Type B pancreatic cell (in vitro differentiated cells): ENCODE measurements around the gene P4HA1. TPM values are rescaled to one million over a fixed set of nuclear protein-coding genes. Genes with fewer than 3 reads are reported as not detected.
"Not testable (repeated sequence)": the region's sequence is repeated elsewhere in the genome, so short reads cannot be mapped to it uniquely, and the experiment has no call there.

ENCODE experiments used
- DNase-seq: peaks from one replicate; pipeline ENCODE4 v3.0.0; 2021; ENCODE audit warnings: mixed read lengths; ENCODE audit not compliant: unreplicated experiment; ENCODE audit errors: extremely low spot score
- H3K27ac Mint-ChIP-seq: 2 replicates; pipeline ENCODE4 v1.8.0; 2021; ENCODE audit warnings: mild to moderate bottlenecking, mixed read lengths
- H3K27me3 Mint-ChIP-seq: 2 replicates; pipeline ENCODE4 v1.8.0; 2021; ENCODE audit warnings: mixed read lengths
- H3K36me3 Mint-ChIP-seq: 2 replicates; pipeline ENCODE4 v1.8.0; 2021; ENCODE audit warnings: mixed read lengths
- H3K4me1 Mint-ChIP-seq: one replicate; pipeline ENCODE4 v1.8.0; 2021; ENCODE audit warnings: mixed read lengths; ENCODE audit not compliant: unreplicated experiment
- H3K4me3 Mint-ChIP-seq: 2 replicates; pipeline ENCODE4 v1.8.0; 2021; ENCODE audit warnings: mild to moderate bottlenecking, mixed read lengths
- H3K9me3 Mint-ChIP-seq: 2 replicates; pipeline ENCODE4 v1.8.0; 2021; ENCODE audit warnings: mixed read lengths
- CTCF ChIP-seq: fragments of 200-600 bp; sonication (generic); conservative IDR thresholded peaks from 2 replicates; pipeline ENCODE4 v1.5.0; 2021; ENCODE audit warnings: antibody characterized with exemption, mild to moderate bottlenecking
- total RNA-seq: library from RNA; stranded (reverse); gene quantifications from 2 replicates; pipeline ENCODE4 v1.2.1, GENCODE V29; 2021; ENCODE audit warnings: low replicate concordance

P4HA1 gene
- total RNA-seq, 1 donor from 2014 or later, result 38.9 TPM

- peaks cover 10% of the 10 kb centered on the region for H3K36me3 Mint-ChIP-seq
- no peak for TF ChIP-seq CTCF
- DNase-seq, result no peak
- no peak overlapping the region for H3K4me3 Mint-ChIP-seq
- H3K27me3 Mint-ChIP-seq, result no peaks in the 10 kb centered on the region
- no peaks in the 10 kb centered on the region for H3K9me3 Mint-ChIP-seq
- peaks cover 5% of the 10 kb centered on the region for H3K4me1 Mint-ChIP-seq
- H3K27ac Mint-ChIP-seq, result peak overlapping the region; percentile 83
Observed at GRCh38 chr10:73117976-73118743, 21.5 kb upstream of the P4HA1 start.

GRCh38 chr10:73116017-73116416 lies 19.4 kb upstream of the P4HA1 start:
- Mint-ChIP-seq H3K27me3 (no peaks in the 10 kb centered on the region), H3K36me3 (peaks cover 10% of the 10 kb centered on the region), H3K27ac (no peak overlapping the region), H3K4me1 (peaks cover 5% of the 10 kb centered on the region), H3K4me3 (no peak overlapping the region), H3K9me3 (no peaks in the 10 kb centered on the region)
- TF ChIP-seq CTCF, result no peak
- DNase-seq, result no peak

GRCh38 chr10:73113551-73113950 lies 16.9 kb upstream of the P4HA1 start:
- no peak for TF ChIP-seq CTCF
- no peaks in the 10 kb centered on the region for H3K27me3 Mint-ChIP-seq
- no peak overlapping the region for H3K4me3 Mint-ChIP-seq
- DNase-seq, result no peak
- no peaks in the 10 kb centered on the region for H3K9me3 Mint-ChIP-seq
- H3K36me3 Mint-ChIP-seq, result peaks cover 16% of the 10 kb centered on the region
- peaks cover 11% of the 10 kb centered on the region for H3K4me1 Mint-ChIP-seq
- H3K27ac Mint-ChIP-seq, result no peak overlapping the region

- H3K27me3 Mint-ChIP-seq, DNase-seq, H3K4me1 Mint-ChIP-seq, H3K4me3 Mint-ChIP-seq, H3K9me3 Mint-ChIP-seq: not testable (repeated sequence)
- peak overlapping the region; percentile 99 for H3K27ac Mint-ChIP-seq
- peaks cover 14% of the 10 kb centered on the region for H3K36me3 Mint-ChIP-seq
Observed at GRCh38 chr10:73112032-73112431, 15.4 kb upstream of the P4HA1 start.

GRCh38 chr10:73110345-73110849 lies 13.7 kb upstream of the P4HA1 start, which contains the start of gene NUDT13:
Gene NUDT13 (plus strand): TSS chr10:73110455. CDS start chr10:73114366, 3,911 bp downstream.
- peak within 1 kb of the TSS; percentile 99 for H3K27ac Mint-ChIP-seq
- peaks cover 6% of the 10 kb centered on the region for H3K4me1 Mint-ChIP-seq
- no peaks in the 10 kb centered on the region for H3K27me3 Mint-ChIP-seq
- H3K4me3 Mint-ChIP-seq, result peak within 1 kb of the TSS; percentile 99
- H3K36me3 Mint-ChIP-seq, result peaks cover 18% of the 10 kb centered on the region
- no peak for DNase-seq
- TF ChIP-seq CTCF, result no peak
- H3K9me3 Mint-ChIP-seq, result no peaks in the 10 kb centered on the region

- not testable (repeated sequence) for H3K9me3 Mint-ChIP-seq, DNase-seq, H3K4me3 Mint-ChIP-seq, H3K4me1 Mint-ChIP-seq, H3K27ac Mint-ChIP-seq, H3K27me3 Mint-ChIP-seq
- H3K36me3 Mint-ChIP-seq, result peaks cover 18% of the 10 kb centered on the region
Observed at GRCh38 chr10:73109248-73109652, 12.6 kb upstream of the P4HA1 start.
